K562 (cell line): ENCODE data around the gene ELK4. TPM values are rescaled to one million over a fixed set of nuclear protein-coding genes. Genes with fewer than 3 reads are reported as not detected.

Experiments used
- BRD4 ChIP-seq: fragments of 200-600 bp; sonication (generic); IDR thresholded peaks from 2 replicates; pipeline ENCODE4 v1.6.1; 2017; ENCODE audit warnings: inconsistent platforms
- CBFA2T2 ChIP-seq: fragments of 450-650 bp; conservative IDR thresholded peaks from 2 replicates; pipeline ENCODE4 v1.6.1; 2017; ENCODE audit warnings: mild to moderate bottlenecking
- CREB3L1 ChIP-seq: fragments of 450-650 bp; IDR thresholded peaks from 2 replicates; pipeline ENCODE4 v1.6.1; 2014; ENCODE audit warnings: low read depth, mild to moderate bottlenecking, moderate library complexity, borderline replicate concordance
- DPF2 ChIP-seq: fragments of 450-650 bp; IDR thresholded peaks from 2 replicates; pipeline ENCODE4 v1.6.1; 2016
- HNRNPH1 ChIP-seq: fragments of 200-400 bp; formaldehyde crosslinking; optimal IDR thresholded peaks from 2 replicates; pipeline ENCODE3; 2017; ENCODE audit warnings: low read depth, mild to moderate bottlenecking, low read length, moderate library complexity
- KDM4B ChIP-seq, 2 experiments: fragments of 450-650 bp in 1 of 2; sonication (generic) in 1 of 2; IDR thresholded peaks; 2 replicates each; pipeline ENCODE4 v1.6.1; 2016 to 2017; ENCODE audit warnings: borderline replicate concordance in 2 of 2, antibody characterized with exemption in 1 of 2, low read depth in 1 of 2, mild to moderate bottlenecking in 1 of 2
- KLF10 ChIP-seq: fragments of 250-450 bp; sonication (Bioruptor Pico); IDR thresholded peaks from 2 replicates; pipeline ENCODE4 v1.6.1; 2021; ENCODE audit warnings: matching md5 sums
- TOE1 ChIP-seq, 2 experiments: fragments of 450-650 bp in 1 of 2; sonication (generic) in 1 of 2; formaldehyde crosslinking in 1 of 2; IDR thresholded peaks; 2 replicates each; pipeline versions ENCODE4 v1.7.1 to v1.8.0; 2016 to 2022; ENCODE audit warnings: borderline replicate concordance in 2 of 2, mild to moderate bottlenecking in 2 of 2, antibody characterized with exemption in 1 of 2, inconsistent platforms in 1 of 2, low read depth in 1 of 2, missing genetic modification reagents in 1 of 2, moderate library complexity in 1 of 2
- ZBTB5 ChIP-seq: fragments of 450-650 bp; IDR thresholded peaks from 2 replicates; pipeline ENCODE4 v1.6.1; 2017; ENCODE audit warnings: antibody characterized with exemption
- ZNF277 ChIP-seq: fragments of 250-450 bp; sonication (Bioruptor Pico); IDR thresholded peaks from 2 replicates; pipeline ENCODE4 v1.8.0; 2022; ENCODE audit warnings: inconsistent platforms, mild to moderate bottlenecking, moderate library complexity, borderline replicate concordance
- ZNF318 ChIP-seq, 2 experiments: fragments of 450-650 bp; IDR thresholded peaks; 2 replicates each; pipeline ENCODE4 v1.6.1; 2016; ENCODE audit warnings: mild to moderate bottlenecking in 2 of 2, borderline replicate concordance in 1 of 2, low read depth in 1 of 2, moderate library complexity in 1 of 2
- polyA plus RNA-seq, 8 experiments: library from polyadenylated mRNA; depleted of rRNA in 4 of 8; stranded (reverse) in 5 of 8; unstranded in 3 of 8; fragments of >200 nt; fragmentation: Nextera tagmentation in 2 of 8; fragmentation: Illumina TruSeq in 1 of 8; extraction: Ambion mirVana in 2 of 8; extraction: Trizol in 1 of 8; gene quantifications; 2 replicates each; pipeline versions ENCODE4 v1.2.1 to v1.2.3, GENCODE V29; 2011 to 2014; ENCODE audit warnings: inconsistent platforms in 1 of 8, missing spikeins in 1 of 8
- total RNA-seq, 7 experiments: library from RNA; depleted of rRNA in 6 of 7; stranded (reverse); fragments of >200 nt in 6 of 7; fragmentation: Illumina TruSeq in 2 of 7; extraction: Trizol in 2 of 7; gene quantifications; 2 replicates each; pipeline versions ENCODE4 v1.2.1 to v1.2.3, GENCODE V29; 2011 to 2021; ENCODE audit warnings: low replicate concordance in 1 of 7

The ELK4 gene
- total and polyA plus RNA-seq, 9 of the 15 experiments (the other 6 are each of a cell fraction or from before 2014, with no cell fraction given) = 2.0 to 21.7 (median 9.2) TPM

- TF ChIP-seq KDM4B (IDR thresholded peaks at IDR 0.05; ENCODE audit: borderline replicate concordance in 2 of 2, low read depth in 1 of 2) (peak in 1 of 2 experiments; percentile 52; a peak in 1 of 4 replicates), ZNF318 (IDR thresholded peaks at IDR 0.05; ENCODE audit: borderline replicate concordance in 1 of 2, low read depth in 1 of 2) (no peak; a peak in 1 of 4 replicates), CBFA2T2 (no peak), HNRNPH1 (no peak), ZNF277 (CRISPR knock-in tag) (no peak), TOE1 (IDR thresholded peaks at IDR 0.05; ENCODE audit: borderline replicate concordance) (peak; percentile 86; the same call in 1 of the 2 replicates), TOE1 (CRISPR knock-in tag; IDR thresholded peaks at IDR 0.05; ENCODE audit: borderline replicate concordance, low read depth) (no peak), DPF2 (no peak), CREB3L1 (peak; percentile 86), BRD4 (no peak), KLF10 (CRISPR knock-in tag) (no peak), ZBTB5 (no peak)
Measured at GRCh38 chr1:205631768-205632668, at the start of gene ELK4 (continued).
